ENCODE measurements around the gene ST8SIA6.

DNA sequence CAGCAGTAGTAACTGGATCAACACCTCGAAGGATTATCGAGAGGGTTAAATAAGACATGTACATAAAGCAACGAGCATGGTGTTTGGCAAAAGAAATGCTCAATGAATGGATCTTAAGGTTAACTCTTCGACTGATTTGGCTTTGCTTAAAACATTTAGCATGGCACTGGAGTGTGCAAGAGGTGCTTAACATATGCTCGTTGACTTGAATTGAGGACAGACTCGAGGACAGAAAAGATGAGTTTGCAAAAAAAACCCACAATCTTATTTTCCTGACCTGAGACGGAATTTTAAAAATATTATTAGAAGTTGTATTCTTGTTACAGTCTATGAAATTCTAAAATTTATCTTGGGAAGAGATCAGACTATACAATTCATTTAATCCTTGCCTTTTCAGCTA lies 49.4 kb upstream of the ST8SIA6 start:
- TF ChIP-seq, protein P1, sequence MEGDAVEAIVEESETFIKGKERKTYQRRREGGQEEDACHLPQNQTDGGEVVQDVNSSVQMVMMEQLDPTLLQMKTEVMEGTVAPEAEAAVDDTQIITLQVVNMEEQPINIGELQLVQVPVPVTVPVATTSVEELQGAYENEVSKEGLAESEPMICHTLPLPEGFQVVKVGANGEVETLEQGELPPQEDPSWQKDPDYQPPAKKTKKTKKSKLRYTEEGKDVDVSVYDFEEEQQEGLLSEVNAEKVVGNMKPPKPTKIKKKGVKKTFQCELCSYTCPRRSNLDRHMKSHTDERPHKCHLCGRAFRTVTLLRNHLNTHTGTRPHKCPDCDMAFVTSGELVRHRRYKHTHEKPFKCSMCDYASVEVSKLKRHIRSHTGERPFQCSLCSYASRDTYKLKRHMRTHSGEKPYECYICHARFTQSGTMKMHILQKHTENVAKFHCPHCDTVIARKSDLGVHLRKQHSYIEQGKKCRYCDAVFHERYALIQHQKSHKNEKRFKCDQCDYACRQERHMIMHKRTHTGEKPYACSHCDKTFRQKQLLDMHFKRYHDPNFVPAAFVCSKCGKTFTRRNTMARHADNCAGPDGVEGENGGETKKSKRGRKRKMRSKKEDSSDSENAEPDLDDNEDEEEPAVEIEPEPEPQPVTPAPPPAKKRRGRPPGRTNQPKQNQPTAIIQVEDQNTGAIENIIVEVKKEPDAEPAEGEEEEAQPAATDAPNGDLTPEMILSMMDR (IDR thresholded peaks at IDR 0.05): no peak
- TF ChIP-seq, protein P2, sequence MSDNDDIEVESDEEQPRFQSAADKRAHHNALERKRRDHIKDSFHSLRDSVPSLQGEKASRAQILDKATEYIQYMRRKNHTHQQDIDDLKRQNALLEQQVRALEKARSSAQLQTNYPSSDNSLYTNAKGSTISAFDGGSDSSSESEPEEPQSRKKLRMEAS (IDR thresholded peaks at IDR 0.05): no peak
- TF ChIP-seq, protein P3, sequence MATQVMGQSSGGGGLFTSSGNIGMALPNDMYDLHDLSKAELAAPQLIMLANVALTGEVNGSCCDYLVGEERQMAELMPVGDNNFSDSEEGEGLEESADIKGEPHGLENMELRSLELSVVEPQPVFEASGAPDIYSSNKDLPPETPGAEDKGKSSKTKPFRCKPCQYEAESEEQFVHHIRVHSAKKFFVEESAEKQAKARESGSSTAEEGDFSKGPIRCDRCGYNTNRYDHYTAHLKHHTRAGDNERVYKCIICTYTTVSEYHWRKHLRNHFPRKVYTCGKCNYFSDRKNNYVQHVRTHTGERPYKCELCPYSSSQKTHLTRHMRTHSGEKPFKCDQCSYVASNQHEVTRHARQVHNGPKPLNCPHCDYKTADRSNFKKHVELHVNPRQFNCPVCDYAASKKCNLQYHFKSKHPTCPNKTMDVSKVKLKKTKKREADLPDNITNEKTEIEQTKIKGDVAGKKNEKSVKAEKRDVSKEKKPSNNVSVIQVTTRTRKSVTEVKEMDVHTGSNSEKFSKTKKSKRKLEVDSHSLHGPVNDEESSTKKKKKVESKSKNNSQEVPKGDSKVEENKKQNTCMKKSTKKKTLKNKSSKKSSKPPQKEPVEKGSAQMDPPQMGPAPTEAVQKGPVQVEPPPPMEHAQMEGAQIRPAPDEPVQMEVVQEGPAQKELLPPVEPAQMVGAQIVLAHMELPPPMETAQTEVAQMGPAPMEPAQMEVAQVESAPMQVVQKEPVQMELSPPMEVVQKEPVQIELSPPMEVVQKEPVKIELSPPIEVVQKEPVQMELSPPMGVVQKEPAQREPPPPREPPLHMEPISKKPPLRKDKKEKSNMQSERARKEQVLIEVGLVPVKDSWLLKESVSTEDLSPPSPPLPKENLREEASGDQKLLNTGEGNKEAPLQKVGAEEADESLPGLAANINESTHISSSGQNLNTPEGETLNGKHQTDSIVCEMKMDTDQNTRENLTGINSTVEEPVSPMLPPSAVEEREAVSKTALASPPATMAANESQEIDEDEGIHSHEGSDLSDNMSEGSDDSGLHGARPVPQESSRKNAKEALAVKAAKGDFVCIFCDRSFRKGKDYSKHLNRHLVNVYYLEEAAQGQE (IDR thresholded peaks at IDR 0.05): no peak
- no peak for TF ChIP-seq SMC3 (IDR thresholded peaks at IDR 0.05)
- TF ChIP-seq, protein P4, sequence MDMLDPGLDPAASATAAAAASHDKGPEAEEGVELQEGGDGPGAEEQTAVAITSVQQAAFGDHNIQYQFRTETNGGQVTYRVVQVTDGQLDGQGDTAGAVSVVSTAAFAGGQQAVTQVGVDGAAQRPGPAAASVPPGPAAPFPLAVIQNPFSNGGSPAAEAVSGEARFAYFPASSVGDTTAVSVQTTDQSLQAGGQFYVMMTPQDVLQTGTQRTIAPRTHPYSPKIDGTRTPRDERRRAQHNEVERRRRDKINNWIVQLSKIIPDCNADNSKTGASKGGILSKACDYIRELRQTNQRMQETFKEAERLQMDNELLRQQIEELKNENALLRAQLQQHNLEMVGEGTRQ (IDR thresholded peaks at IDR 0.05): no peak
- TF ChIP-seq HOXA7 (CRISPR knock-in tag; IDR thresholded peaks at IDR 0.05): no peak
- no peak for TF ChIP-seq FOXS1 (CRISPR knock-in tag; IDR thresholded peaks at IDR 0.05)
- no peak for TF ChIP-seq ZC3H11A (IDR thresholded peaks at IDR 0.05)
- no peak for TF ChIP-seq POLR2A (IDR thresholded peaks at IDR 0.05; ENCODE audit: low read length)
- TF ChIP-seq MAZ (IDR thresholded peaks at IDR 0.05; ENCODE audit: borderline replicate concordance, low read depth, low read length): no peak
- no peak for TF ChIP-seq SREBF2 (IDR thresholded peaks at IDR 0.05)
